GM23248 (cell line): ENCODE measurements around the gene ATP8B3. TPM values are rescaled to one million over a fixed set of nuclear protein-coding genes. Genes with fewer than 3 reads are reported as not detected.
A peak's percentile ranks its signal among the peaks of the same experiment; 100 is the strongest.

ENCODE experiments used
- DNase-seq: peaks from one replicate; pipeline ENCODE4 v3.0.0-alpha.2; 2015
- H2AFZ ChIP-seq: fragments of 200-600 bp; sonication (generic); 2 replicates; pipeline ENCODE4 v1.6.1; 2016; ENCODE audit warnings: antibody characterized with exemption
- H3F3A ChIP-seq: fragments of 200-600 bp; sonication (generic); 2 replicates; pipeline ENCODE4 v1.6.1; 2016; ENCODE audit warnings: mild to moderate bottlenecking, antibody characterized with exemption, mixed run types; ENCODE audit not compliant: insufficient read depth
- H3K27ac ChIP-seq: fragments of 200-600 bp; sonication (generic); 2 replicates; pipeline ENCODE4 v1.5.1; 2016; ENCODE audit warnings: mild to moderate bottlenecking
- H3K27me3 ChIP-seq: fragments of 200-600 bp; sonication (generic); replicated peaks from 2 replicates; pipeline ENCODE4 v1.6.1; 2016; ENCODE audit warnings: mild to moderate bottlenecking; ENCODE audit not compliant: insufficient read depth
- H3K36me3 ChIP-seq: fragments of 200-600 bp; sonication (generic); 2 replicates; pipeline ENCODE4 v1.6.1; 2016; ENCODE audit warnings: low read depth, mild to moderate bottlenecking
- H3K4me1 ChIP-seq: fragments of 200-600 bp; sonication (generic); 2 replicates; pipeline ENCODE4 v1.6.1; 2016; ENCODE audit warnings: mild to moderate bottlenecking; ENCODE audit not compliant: insufficient read depth
- H3K4me2 ChIP-seq: fragments of 200-600 bp; sonication (generic); one replicate; pipeline ENCODE4 v1.6.1; 2016; ENCODE audit warnings: mild to moderate bottlenecking; ENCODE audit not compliant: unreplicated experiment
- H3K4me3 ChIP-seq: fragments of 200-600 bp; sonication (generic); 2 replicates; pipeline ENCODE4 v1.5.1; 2016; ENCODE audit warnings: mild to moderate bottlenecking
- H3K79me2 ChIP-seq: fragments of 200-600 bp; sonication (generic); 2 replicates; pipeline ENCODE4 v1.6.1; 2016; ENCODE audit warnings: mild to moderate bottlenecking; ENCODE audit not compliant: insufficient read depth
- H3K9ac ChIP-seq: fragments of 200-600 bp; sonication (generic); 2 replicates; pipeline ENCODE4 v1.6.1; 2016; ENCODE audit warnings: mild to moderate bottlenecking
- H3K9me2 ChIP-seq: fragments of 200-600 bp; sonication (generic); 2 replicates; pipeline ENCODE4 v1.6.1; 2016; ENCODE audit warnings: mixed run types, mild to moderate bottlenecking, moderate library complexity; ENCODE audit not compliant: insufficient read depth
- H3K9me3 ChIP-seq: fragments of 200-600 bp; sonication (generic); one replicate; pipeline ENCODE4 v1.6.1; 2017; ENCODE audit warnings: low read depth
- H4K20me1 ChIP-seq: fragments of 200-600 bp; sonication (generic); 2 replicates; pipeline ENCODE4 v1.6.0; 2016; ENCODE audit not compliant: insufficient read depth
- EZH2 ChIP-seq: fragments of 200-600 bp; sonication (generic); IDR thresholded peaks from 2 replicates; pipeline ENCODE4 v1.6.1; 2018; ENCODE audit warnings: antibody characterized with exemption, mild to moderate bottlenecking; ENCODE audit not compliant: insufficient read depth, poor library complexity, severe bottlenecking
- EZH2phosphoT487 ChIP-seq: fragments of 200-600 bp; sonication (generic); IDR thresholded peaks from 2 replicates; pipeline ENCODE4 v1.6.1; 2018; ENCODE audit warnings: antibody characterized with exemption, moderate library complexity, mild to moderate bottlenecking, low read depth; ENCODE audit not compliant: insufficient read depth
- WGBS, 2 experiments: methylation state at CpG; one replicate each; pipeline ENCODE4 v1.1.6; 2015 to 2017; ENCODE audit warnings: low lambda C conversion rate in 2 of 2, low coverage in 1 of 2; ENCODE audit errors: missing lambda C conversion rate in 2 of 2; 5-methylcytosine and 5-hydroxymethylcytosine counted together
- in situ Hi-C: fragments of 300-500 bp; cut with MboI; formaldehyde crosslinking; loops from 2 replicates; pipeline ENCODE4 v1.15.0; 2020
- polyA plus RNA-seq: library from polyadenylated mRNA; unstranded; fragments of >200 nt; fragmentation: Nextera tagmentation; extraction: Ambion mirVana; gene quantifications from 2 replicates; pipeline ENCODE4 v1.2.1, GENCODE V29; 2016
- total RNA-seq: library from RNA; depleted of rRNA; stranded (reverse); fragments of >200 nt; shearing (Covaris generic); gene quantifications from 2 replicates; pipeline ENCODE4 v1.2.3, GENCODE V29; 2014

ATP8B3 gene
- total and polyA plus RNA-seq, 2 experiments from 2014 or later = 0.32 to 1.8 TPM

- TF ChIP-seq EZH2 (no peak), EZH2phosphoT487 (no peak)
- Histone ChIP-seq H3K27me3 (no peaks in the 10 kb centered on the region), H3K9me3 (no peaks in the 10 kb centered on the region), H3F3A (no peaks in the 10 kb centered on the region), H3K79me2 (no peaks in the 10 kb centered on the region), H2AFZ (no peak overlapping the region), H3K4me2 (no peak overlapping the region), H3K4me1 (no peaks in the 10 kb centered on the region), H3K4me3 (no peak overlapping the region), H3K9ac (no peak overlapping the region), H3K9me2 (no peaks in the 10 kb centered on the region), H3K27ac (no peak overlapping the region), H3K36me3 (no peaks in the 10 kb centered on the region), H4K20me1 (no peaks in the 10 kb centered on the region)
- 75 to 81% methylated on average over 20 of the region's 20 CpGs for WGBS, 2 experiments
- in situ Hi-C loops = no loop called here
- no peak for DNase-seq
Observed at GRCh38 chr19:1794424-1795172, 17.5 kb downstream of the ATP8B3 start.

- no peak for DNase-seq
- no peaks in the 10 kb centered on the region for H3F3A ChIP-seq
- 54 to 56% methylated on average over 9 to 12 of the region's 14 CpGs for WGBS, 2 experiments
- H3K9me3 ChIP-seq = no peaks in the 10 kb centered on the region
- H3K79me2 ChIP-seq = no peaks in the 10 kb centered on the region
- no peaks in the 10 kb centered on the region for H4K20me1 ChIP-seq
- in situ Hi-C loops = no loop called here
- H3K27me3 ChIP-seq = peaks cover 7% of the 10 kb centered on the region
- no peaks in the 10 kb centered on the region for H3K9me2 ChIP-seq
- no peaks in the 10 kb centered on the region for H3K4me1 ChIP-seq
- no peak overlapping the region for H3K4me2 ChIP-seq
- no peak overlapping the region for H3K9ac ChIP-seq
- H3K4me3 ChIP-seq = no peak overlapping the region
- no peak overlapping the region for H2AFZ ChIP-seq
- H3K27ac ChIP-seq = no peak overlapping the region
- TF ChIP-seq EZH2 (no peak), EZH2phosphoT487 (no peak)
- no peaks in the 10 kb centered on the region for H3K36me3 ChIP-seq
Observed at GRCh38 chr19:1791879-1792278, 20.2 kb downstream of the ATP8B3 start.

- Histone ChIP-seq H3K9ac (no peak overlapping the region), H3F3A (no peaks in the 10 kb centered on the region), H3K79me2 (no peaks in the 10 kb centered on the region), H3K9me2 (no peaks in the 10 kb centered on the region), H3K36me3 (no peaks in the 10 kb centered on the region), H3K27me3 (peaks cover 7% of the 10 kb centered on the region), H3K9me3 (no peaks in the 10 kb centered on the region), H3K27ac (no peak overlapping the region), H3K4me1 (no peaks in the 10 kb centered on the region), H2AFZ (no peak overlapping the region), H4K20me1 (no peaks in the 10 kb centered on the region), H3K4me2 (no peak overlapping the region), H3K4me3 (no peak overlapping the region)
- no peak for DNase-seq
- in situ Hi-C loops = no loop called here
- WGBS, 2 experiments = 0 to 21% methylated on average over 1 to 7 of the region's 7 CpGs
- TF ChIP-seq EZH2phosphoT487 (no peak), EZH2 (no peak)
Observed at GRCh38 chr19:1790054-1790792, 21.9 kb downstream of the ATP8B3 start.

GRCh38 chr19:1789261-1790041, 22.6 kb downstream of the ATP8B3 start:
- Histone ChIP-seq H3K4me3 (no peak overlapping the region), H3F3A (no peaks in the 10 kb centered on the region), H3K4me2 (no peak overlapping the region), H3K36me3 (no peaks in the 10 kb centered on the region), H4K20me1 (no peaks in the 10 kb centered on the region), H3K9me2 (no peaks in the 10 kb centered on the region), H3K9ac (no peak overlapping the region), H2AFZ (no peak overlapping the region), H3K4me1 (no peaks in the 10 kb centered on the region), H3K27ac (no peak overlapping the region), H3K79me2 (no peaks in the 10 kb centered on the region), H3K9me3 (no peaks in the 10 kb centered on the region), H3K27me3 (peaks cover 7% of the 10 kb centered on the region)
- DNase-seq = peak; percentile 17
- in situ Hi-C loops = no loop called here
- TF ChIP-seq EZH2phosphoT487 (no peak), EZH2 (no peak)
- whole genome bisulfite sequencing, 2 experiments = 16 to 17% methylated on average over 41 to 49 of the region's 59 CpGs
